Left ventricle myocardium superior (tissue), 1 donor: Measurements from ENCODE around the gene ZNF200. TPM values are rescaled to one million over a fixed set of nuclear protein-coding genes. Genes with fewer than 3 reads are reported as not detected.

Experiments used
- ATAC-seq: fragments of 200-7000 bp; cut with Tn5 transposase; one replicate; pipeline ENCODE4 v1.9.1; 2020; ENCODE audit warnings: mild to moderate bottlenecking, moderate library complexity
- DNase-seq: peaks from one replicate; pipeline ENCODE4 v3.0.0-alpha.2; 2020
- intact Hi-C: fragments of 100-400 bp; cut with micrococcal nuclease; formaldehyde crosslinking; loops from one replicate; pipeline ENCODE4 v1.11.0; 2022
- total RNA-seq: library from RNA; stranded (reverse); fragmentation: NEBNext Ultra II Directional; extraction: Animal tissue kit (Norgen Biotek cat#: 25700); gene quantifications from one replicate; pipeline ENCODE4 v1.2.1, GENCODE V29; 2021
- donor health status: DM: no; HTN: yes; CAD: no; lungs with severe emphysema.

ZNF200 gene
- total RNA-seq, 1 donor from 2014 or later = 5.7 TPM

- ATAC-seq = peak; percentile 63
- DNase-seq = no peak
- intact Hi-C loops = no loop called here
Observed at GRCh38 chr16:3256146-3256865, 21.3 kb upstream of the ZNF200 start, which contains the start of gene MEFV. MEFV (minus strand) TSS chr16:3256633; CDS start chr16:3256587, 46 bp downstream.

GRCh38 chr16:3254309-3254708 is 19.4 kb upstream of the ZNF200 start:
- ATAC-seq (no peak), DNase-seq (no peak)
- intact Hi-C loops = no loop called here

GRCh38 chr16:3252967-3253366 is 18.0 kb upstream of the ZNF200 start:
- intact Hi-C loops = no loop called here
- ATAC-seq = no peak

GRCh38 chr16:3249451-3249850 is 14.5 kb upstream of the ZNF200 start:
- intact Hi-C loops = no loop called here
- ATAC-seq (no peak), DNase-seq (no peak)

More at GRCh38 chr16:3252967-3253366, 18.0 kb upstream of the ZNF200 start:
- DNase-seq = no peak

- ATAC-seq = no peak
- DNase-seq = no peak
- intact Hi-C loops = no loop called here
Observed at GRCh38 chr16:3249020-3249419, 14.1 kb upstream of the ZNF200 start.

- DNase-seq (no peak), ATAC-seq (no peak)
- intact Hi-C loops = no loop called here
Observed at GRCh38 chr16:3248596-3248995, 13.6 kb upstream of the ZNF200 start.

GRCh38 chr16:3246876-3247275 is 11.9 kb upstream of the ZNF200 start:
- no peak for DNase-seq
- no peak for ATAC-seq
- intact Hi-C loops = no loop called here

GRCh38 chr16:3246002-3246401 is 11.0 kb upstream of the ZNF200 start:
- DNase-seq (no peak), ATAC-seq (no peak)
- intact Hi-C loops = no loop called here

- DNase-seq = no peak
- intact Hi-C loops = no loop called here
- no peak for ATAC-seq
Observed at GRCh38 chr16:3243882-3244281, 8.9 kb upstream of the ZNF200 start.

GRCh38 chr16:3242709-3243108 is 7.8 kb upstream of the ZNF200 start:
- no peak for ATAC-seq
- intact Hi-C loops = no loop called here
- DNase-seq = no peak

- DNase-seq = no peak
- ATAC-seq = no peak
- intact Hi-C loops = no loop called here
Observed at GRCh38 chr16:3241761-3242160, 6.8 kb upstream of the ZNF200 start.

GRCh38 chr16:3235856-3236669 is 1.1 kb upstream of the ZNF200 start:
- intact Hi-C loops = no loop called here
- ATAC-seq (no peak), DNase-seq (peak; percentile 35)

GRCh38 chr16:3234543-3234856 is 458 bp downstream of the ZNF200 start:
- ATAC-seq (no peak), DNase-seq (no peak)
- intact Hi-C loops = no loop called here

GRCh38 chr16:3223913-3224515 is 10.9 kb downstream of the ZNF200 start:
- ATAC-seq (no peak), DNase-seq (no peak)
- intact Hi-C loops = loop anchor here (10.0 kb wide), 1 partner anchor 91 kb away; no protein-coding TSS in a partner anchor

- no peak for DNase-seq
- intact Hi-C loops = loop anchor here (10.0 kb wide), 1 partner anchor 94 kb away; no protein-coding TSS in a partner anchor
- ATAC-seq = no peak
Observed at GRCh38 chr16:3220839-3221238, 14.1 kb downstream of the ZNF200 start.

GRCh38 chr16:3216263-3216640 is 18.7 kb downstream of the ZNF200 start:
- ATAC-seq (no peak), DNase-seq (no peak)
- intact Hi-C loops = no loop called here

- no peak for ATAC-seq
- intact Hi-C loops = no loop called here
Observed at GRCh38 chr16:3215601-3216262, 19.2 kb downstream of the ZNF200 start.

GRCh38 chr16:3214904-3215600 is 19.9 kb downstream of the ZNF200 start:
- DNase-seq (no peak), ATAC-seq (no peak)
- intact Hi-C loops = no loop called here

More at GRCh38 chr16:3215601-3216262, 19.2 kb downstream of the ZNF200 start:
- no peak for DNase-seq

GRCh38 chr16:3212567-3212966 is 22.4 kb downstream of the ZNF200 start:
- DNase-seq (no peak), ATAC-seq (no peak)
- intact Hi-C loops = no loop called here
